NB4 (cell line): Measurements from ENCODE around the gene IL6.
"Not testable (repeated sequence)": the region's sequence is repeated elsewhere in the genome, so short reads cannot be mapped to it uniquely, and the experiment has no call there.

Experiments
- DNase-seq: peaks from one replicate; pipeline ENCODE4 v3.0.0; 2010; ENCODE audit warnings: low read depth
- H3K4me3 ChIP-seq: one replicate; pipeline ENCODE4 v1.5.1; 2011; ENCODE audit warnings: mild to moderate bottlenecking, low read depth, low read length, moderate library complexity
- CTCF ChIP-seq: IDR thresholded peaks from one replicate; pipeline ENCODE4 v1.5.1; 2012; ENCODE audit warnings: low read depth, low read length
- MYC ChIP-seq: IDR thresholded peaks from 2 replicates; pipeline ENCODE4 v1.6.1; 2011; ENCODE audit warnings: low read depth, low read length
- POLR2A ChIP-seq: IDR thresholded peaks from 2 replicates; pipeline ENCODE4 v1.6.1; 2011; ENCODE audit warnings: mild to moderate bottlenecking; ENCODE audit not compliant: insufficient read length; ENCODE audit errors: extremely low read depth
- TF ChIP-seq, protein P1 (sequence below): IDR thresholded peaks from 2 replicates; pipeline ENCODE4 v1.6.1; 2011; ENCODE audit warnings: low read depth, low read length

IL6 gene

GRCh38 chr7:22776964-22777363, 50.0 kb downstream of the IL6 start:
- TF ChIP-seq, protein P1, sequence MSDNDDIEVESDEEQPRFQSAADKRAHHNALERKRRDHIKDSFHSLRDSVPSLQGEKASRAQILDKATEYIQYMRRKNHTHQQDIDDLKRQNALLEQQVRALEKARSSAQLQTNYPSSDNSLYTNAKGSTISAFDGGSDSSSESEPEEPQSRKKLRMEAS, result no peak
- no peak for TF ChIP-seq MYC
- TF ChIP-seq POLR2A, result no peak
- no peak for TF ChIP-seq CTCF
- DNase-seq, result no peak
- no peak overlapping the region for H3K4me3 ChIP-seq

DNA sequence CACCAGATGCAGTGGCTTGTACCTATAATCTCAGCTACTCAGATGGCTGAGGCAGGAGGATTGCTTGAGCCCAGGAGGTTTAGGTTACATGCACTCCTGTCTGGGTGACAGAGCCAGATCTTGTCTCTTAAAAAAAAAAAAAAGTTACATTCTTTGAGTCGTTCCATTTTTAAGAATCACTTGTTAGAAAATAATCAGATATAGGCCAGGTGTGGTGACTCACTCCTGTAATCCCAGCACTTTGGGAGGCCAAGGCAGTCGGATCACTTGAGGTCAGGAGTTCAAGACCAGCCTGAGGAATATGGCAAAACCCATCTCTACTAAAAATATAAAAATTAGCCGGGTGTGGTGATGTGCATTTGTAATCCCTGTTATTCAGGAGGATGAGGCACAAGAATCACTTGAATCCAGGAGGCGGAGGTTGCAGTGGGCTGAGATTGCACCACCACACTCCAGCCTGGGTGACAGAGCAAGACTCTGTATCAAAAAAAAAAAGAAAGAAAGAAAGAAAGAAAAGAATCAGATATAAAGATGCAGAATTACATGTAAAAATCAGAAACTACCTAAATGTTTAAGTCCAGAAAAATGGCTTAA, 52.8 kb downstream of the IL6 start:
- DNase-seq, H3K4me3 ChIP-seq: not testable (repeated sequence)

- DNase-seq, result no peak
- TF ChIP-seq POLR2A (no peak), CTCF (no peak)
- TF ChIP-seq, protein P1, result no peak
- no peak overlapping the region for H3K4me3 ChIP-seq
These were observed 54.3 kb downstream of the IL6 start for GRCh38 chr7:22781230-22781711.
